AML-193 (cell line): ENCODE data around the gene RMI2.

ENCODE experiments used
- DNase-seq, 2 experiments: peaks; one replicate each; lab custom pipeline; 2025; lab: John Stamatoyannopoulos, UW

Gene RMI2

GRCh38 chr16:11309895-11310633 lies 35.2 kb upstream of the RMI2 start:
- DNase-seq: no peak

GRCh38 chr16:11310634-11310977 lies 34.7 kb upstream of the RMI2 start:
- no peak for DNase-seq

GRCh38 chr16:11310997-11311561 lies 34.2 kb upstream of the RMI2 start:
- DNase-seq: peak; percentile 20 to 25

GRCh38 chr16:11312718-11313492 lies 32.4 kb upstream of the RMI2 start:
- no peak for DNase-seq

GRCh38 chr16:11313493-11314308 lies 31.6 kb upstream of the RMI2 start:
- no peak for DNase-seq

GRCh38 chr16:11314309-11314894 lies 30.9 kb upstream of the RMI2 start:
- no peak for DNase-seq

GRCh38 chr16:11315510-11315909 lies 29.7 kb upstream of the RMI2 start:
- DNase-seq: no peak

- DNase-seq: no peak
These were observed 28.8 kb upstream of the RMI2 start for GRCh38 chr16:11316331-11317015.

- DNase-seq: no peak
These were observed 26.4 kb upstream of the RMI2 start for GRCh38 chr16:11318817-11319216.

GRCh38 chr16:11319529-11320146 lies 25.6 kb upstream of the RMI2 start:
- DNase-seq: no peak

GRCh38 chr16:11320170-11320569 lies 25.1 kb upstream of the RMI2 start:
- DNase-seq: no peak

- DNase-seq: no peak
These were observed 23.6 kb upstream of the RMI2 start for GRCh38 chr16:11321662-11322061.

- DNase-seq: no peak
These were observed 22.4 kb upstream of the RMI2 start for GRCh38 chr16:11322823-11323222.

GRCh38 chr16:11323551-11324336 lies 21.5 kb upstream of the RMI2 start:
- DNase-seq: no peak

GRCh38 chr16:11325404-11326083 lies 19.7 kb upstream of the RMI2 start:
- no peak for DNase-seq

- no peak for DNase-seq
These were observed 19.0 kb upstream of the RMI2 start for GRCh38 chr16:11326084-11326736.

- no peak for DNase-seq
These were observed 18.5 kb upstream of the RMI2 start for GRCh38 chr16:11326737-11327276.

- DNase-seq: no peak
These were observed 17.7 kb upstream of the RMI2 start for GRCh38 chr16:11327277-11328171.
